ENCODE measurements around the gene CGB1. TPM values are rescaled to one million over a fixed set of nuclear protein-coding genes. Genes with fewer than 3 reads are reported as not detected.
"Not testable (repeated sequence)": the region's sequence is repeated elsewhere in the genome, so short reads cannot be mapped to it uniquely, and the experiment has no call there.

Gene CGB1
- total RNA-seq, 3 donors from 2014 or later: not detected

- intact Hi-C loops (cut with DNase I, micrococcal nuclease): no loop called here
- no peak for ATAC-seq
- no peak for DNase-seq
- H3K9me3 ChIP-seq: no peaks in the 10 kb centered on the region
- no peak overlapping the region for H3K4me3 ChIP-seq
- no peak for TF ChIP-seq CTCF (IDR thresholded peaks at IDR 0.05)
- H3K36me3 ChIP-seq (ENCODE audit: low read depth): peaks cover 5% of the 10 kb centered on the region
- no peaks in the 10 kb centered on the region for H3K4me1 ChIP-seq (ENCODE audit: low read depth)
Observed at GRCh38 chr19:49080392-49080791, 43.7 kb upstream of the CGB1 start.

- peak; percentile 73 to 80 (median 73) for DNase-seq
- ATAC-seq; intact Hi-C loops (cut with DNase I, micrococcal nuclease): not testable (repeated sequence)
Observed at GRCh38 chr19:49074869-49075268, 38.2 kb upstream of the CGB1 start.

GRCh38 chr19:49073514-49074378 lies 37.1 kb upstream of the CGB1 start:
- no peaks in the 10 kb centered on the region for H3K9me3 ChIP-seq
- no peak for DNase-seq
- H3K36me3 ChIP-seq (ENCODE audit: low read depth): no peaks in the 10 kb centered on the region
- intact Hi-C loops (cut with DNase I, micrococcal nuclease): no loop called here
- no peak overlapping the region for H3K4me3 ChIP-seq
- peak; percentile 38 for ATAC-seq
- no peaks in the 10 kb centered on the region for H3K4me1 ChIP-seq (ENCODE audit: low read depth)
- TF ChIP-seq CTCF (IDR thresholded peaks at IDR 0.05): no peak

More at GRCh38 chr19:49074869-49075268, 38.2 kb upstream of the CGB1 start:
- not testable (repeated sequence) for H3K9me3 ChIP-seq; H3K36me3 ChIP-seq (ENCODE audit: low read depth); H3K4me3 ChIP-seq; H3K4me1 ChIP-seq (ENCODE audit: low read depth)
- peak; percentile 65 for TF ChIP-seq CTCF (IDR thresholded peaks at IDR 0.05)

- no peak overlapping the region for H3K4me3 ChIP-seq
- H3K4me1 ChIP-seq (ENCODE audit: low read depth): no peaks in the 10 kb centered on the region
- peak in 1 of 3 donors; percentile 51 for DNase-seq
- peak; percentile 46 for ATAC-seq
- intact Hi-C loops (cut with DNase I, micrococcal nuclease): no loop called here
- TF ChIP-seq CTCF (IDR thresholded peaks at IDR 0.05): no peak
- H3K9me3 ChIP-seq: no peaks in the 10 kb centered on the region
- no peaks in the 10 kb centered on the region for H3K36me3 ChIP-seq (ENCODE audit: low read depth)
Observed at GRCh38 chr19:49071860-49072547, 35.3 kb upstream of the CGB1 start.

GRCh38 chr19:49070416-49070815 lies 33.7 kb upstream of the CGB1 start:
- no peak for ATAC-seq
- DNase-seq: no peak
- Histone ChIP-seq H3K4me3 (no peak overlapping the region), H3K9me3 (no peaks in the 10 kb centered on the region), H3K4me1 (ENCODE audit: low read depth) (no peaks in the 10 kb centered on the region), H3K36me3 (ENCODE audit: low read depth) (no peaks in the 10 kb centered on the region)
- intact Hi-C loops (cut with DNase I, micrococcal nuclease): no loop called here
- TF ChIP-seq CTCF (IDR thresholded peaks at IDR 0.05): no peak

Measured in mucosa of descending colon (tissue), 3 donors.